ENCODE data around the gene B3GNT9.
A peak's percentile ranks its signal among the peaks of the same experiment; 100 is the strongest.

B3GNT9 gene

GRCh38 chr16:67116388-67117311 lies 34.1 kb downstream of the B3GNT9 start:
- peaks cover 5% of the 10 kb centered on the region; the same call in 1 of the 2 replicates for H3K36me3 ChIP-seq (ENCODE audit: insufficient read depth, low read length)
- H3K4me2 ChIP-seq (ENCODE audit: low read depth, low read length, poor library complexity, severe bottlenecking): no peak overlapping the region

GRCh38 chr16:67115639-67116038 lies 35.2 kb downstream of the B3GNT9 start:
- peaks cover 49% of the 10 kb centered on the region for H3K79me2 ChIP-seq (ENCODE audit: insufficient read depth, low read length)

More at GRCh38 chr16:67116388-67117311, 34.1 kb downstream of the B3GNT9 start:
- H4K20me1 ChIP-seq (ENCODE audit: insufficient read depth, low read length, poor library complexity, severe bottlenecking): no peaks in the 10 kb centered on the region
- H2AFZ ChIP-seq (ENCODE audit: low read length): no peak overlapping the region
- no peaks in the 10 kb centered on the region for H3K9me3 ChIP-seq (ENCODE audit: insufficient read depth, low read depth, low read length)
- no peak for TF ChIP-seq EZH2phosphoT487 (IDR thresholded peaks at IDR 0.05; ENCODE audit: borderline replicate concordance)
- H3F3A ChIP-seq (ENCODE audit: low read depth): no peaks in the 10 kb centered on the region
- H3K4me1 ChIP-seq (ENCODE audit: insufficient read depth, low read length, poor library complexity, severe bottlenecking): peaks cover 18% of the 10 kb centered on the region
- H3K9me2 ChIP-seq (replicated peaks; ENCODE audit: low read depth, low read length): no peaks in the 10 kb centered on the region
- peaks cover 39% of the 10 kb centered on the region; the same call in 1 of the 2 replicates for H3K79me2 ChIP-seq (ENCODE audit: insufficient read depth, low read length)
- H3K9ac ChIP-seq (ENCODE audit: low read depth, low read length, poor library complexity, severe bottlenecking): no peak overlapping the region
- H3K4me3 ChIP-seq (ENCODE audit: low read length, poor library complexity, severe bottlenecking): no peak overlapping the region
- no peaks in the 10 kb centered on the region for H3K27me3 ChIP-seq (ENCODE audit: insufficient read depth, low read length, poor library complexity, severe bottlenecking)

GRCh38 chr16:67114793-67115192 lies 36.0 kb downstream of the B3GNT9 start:
- no peak overlapping the region for H3K9ac ChIP-seq (ENCODE audit: low read depth, low read length, poor library complexity, severe bottlenecking)
- peaks cover 32% of the 10 kb centered on the region for H3K4me1 ChIP-seq (ENCODE audit: insufficient read depth, low read length, poor library complexity, severe bottlenecking)
- H3F3A ChIP-seq (ENCODE audit: low read depth): no peaks in the 10 kb centered on the region
- no peaks in the 10 kb centered on the region for H3K27me3 ChIP-seq (ENCODE audit: insufficient read depth, low read length, poor library complexity, severe bottlenecking)
- peaks cover 57% of the 10 kb centered on the region for H3K79me2 ChIP-seq (ENCODE audit: insufficient read depth, low read length)
- no peak overlapping the region for H2AFZ ChIP-seq (ENCODE audit: low read length)
- H3K9me2 ChIP-seq (replicated peaks; ENCODE audit: low read depth, low read length): no peaks in the 10 kb centered on the region
- no peak overlapping the region for H3K4me3 ChIP-seq (ENCODE audit: low read length, poor library complexity, severe bottlenecking)
- H3K9me3 ChIP-seq (ENCODE audit: insufficient read depth, low read depth, low read length): no peaks in the 10 kb centered on the region
- peak overlapping the region; percentile 18 for H3K4me2 ChIP-seq (ENCODE audit: low read depth, low read length, poor library complexity, severe bottlenecking)
- TF ChIP-seq EZH2phosphoT487 (IDR thresholded peaks at IDR 0.05; ENCODE audit: borderline replicate concordance) (no peak), CTCF (conservative IDR thresholded peaks at IDR 0.05; ENCODE audit: low read length) (no peak)
- no peaks in the 10 kb centered on the region; the same call in 1 of the 2 replicates for H3K36me3 ChIP-seq (ENCODE audit: insufficient read depth, low read length)
- H4K20me1 ChIP-seq (ENCODE audit: insufficient read depth, low read length, poor library complexity, severe bottlenecking): no peaks in the 10 kb centered on the region

More at GRCh38 chr16:67115639-67116038, 35.2 kb downstream of the B3GNT9 start:
- no peak overlapping the region for H3K4me3 ChIP-seq (ENCODE audit: low read length, poor library complexity, severe bottlenecking)
- H3K9ac ChIP-seq (ENCODE audit: low read depth, low read length, poor library complexity, severe bottlenecking): no peak overlapping the region
- H3K27me3 ChIP-seq (ENCODE audit: insufficient read depth, low read length, poor library complexity, severe bottlenecking): no peaks in the 10 kb centered on the region
- no peaks in the 10 kb centered on the region for H3F3A ChIP-seq (ENCODE audit: low read depth)
- H3K36me3 ChIP-seq (ENCODE audit: insufficient read depth, low read length): peaks cover 2% of the 10 kb centered on the region; the same call in 1 of the 2 replicates
- TF ChIP-seq EZH2phosphoT487 (IDR thresholded peaks at IDR 0.05; ENCODE audit: borderline replicate concordance) (no peak), CTCF (conservative IDR thresholded peaks at IDR 0.05; ENCODE audit: low read length) (no peak)
- no peaks in the 10 kb centered on the region for H3K9me3 ChIP-seq (ENCODE audit: insufficient read depth, low read depth, low read length)
- no peaks in the 10 kb centered on the region for H3K9me2 ChIP-seq (replicated peaks; ENCODE audit: low read depth, low read length)
- H2AFZ ChIP-seq (ENCODE audit: low read length): no peak overlapping the region
- no peak overlapping the region for H3K4me2 ChIP-seq (ENCODE audit: low read depth, low read length, poor library complexity, severe bottlenecking)
- no peaks in the 10 kb centered on the region for H4K20me1 ChIP-seq (ENCODE audit: insufficient read depth, low read length, poor library complexity, severe bottlenecking)
- peaks cover 27% of the 10 kb centered on the region for H3K4me1 ChIP-seq (ENCODE audit: insufficient read depth, low read length, poor library complexity, severe bottlenecking)
